ES-I3 (cell line): ENCODE data around the gene MUC6.

Experiments used
- H3K36me3 ChIP-seq: 2 replicates; pipeline ENCODE4 v1.6.1; 2013; ENCODE audit warnings: mild to moderate bottlenecking, low read length, control low read depth, moderate library complexity; ENCODE audit not compliant: insufficient read depth
- H3K4me1 ChIP-seq: 2 replicates; pipeline ENCODE4 v1.6.1; 2013; ENCODE audit warnings: mild to moderate bottlenecking, control low read depth, low read length; ENCODE audit not compliant: insufficient read depth
- H3K9ac ChIP-seq: 2 replicates; pipeline ENCODE4 v1.6.1; 2013; ENCODE audit warnings: low read depth, mild to moderate bottlenecking, low read length, moderate library complexity
- H3K9me3 ChIP-seq: 2 replicates; pipeline ENCODE4 v1.6.1; 2013; ENCODE audit warnings: mild to moderate bottlenecking, low read length, moderate library complexity; ENCODE audit not compliant: control insufficient read depth, insufficient read depth

MUC6 gene

DNA sequence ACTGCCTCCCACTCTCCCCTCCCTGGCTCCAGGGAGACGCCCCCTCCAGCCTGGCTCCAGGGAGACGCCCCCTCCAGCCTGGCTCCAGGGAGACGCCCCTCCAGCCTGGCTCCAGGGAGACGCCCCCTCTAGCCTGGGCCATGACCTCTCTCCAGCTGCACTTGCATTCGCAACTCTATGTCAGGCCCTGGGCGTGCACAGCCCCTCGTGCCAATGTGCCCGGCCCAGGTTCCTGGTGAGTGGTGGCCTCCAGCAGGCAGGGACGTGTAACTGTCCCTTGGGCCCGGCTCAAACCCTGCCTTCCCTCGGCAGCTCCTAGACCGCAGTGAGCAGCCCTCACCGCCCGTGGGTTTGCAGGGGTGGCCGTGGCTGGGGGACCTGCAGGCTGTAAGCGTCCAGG lies 6.9 kb downstream of the MUC6 start:
- Histone ChIP-seq H3K9me3 (no peaks in the 10 kb centered on the region), H3K4me1 (no peaks in the 10 kb centered on the region), H3K9ac (no peak overlapping the region), H3K36me3 (no peaks in the 10 kb centered on the region)

DNA sequence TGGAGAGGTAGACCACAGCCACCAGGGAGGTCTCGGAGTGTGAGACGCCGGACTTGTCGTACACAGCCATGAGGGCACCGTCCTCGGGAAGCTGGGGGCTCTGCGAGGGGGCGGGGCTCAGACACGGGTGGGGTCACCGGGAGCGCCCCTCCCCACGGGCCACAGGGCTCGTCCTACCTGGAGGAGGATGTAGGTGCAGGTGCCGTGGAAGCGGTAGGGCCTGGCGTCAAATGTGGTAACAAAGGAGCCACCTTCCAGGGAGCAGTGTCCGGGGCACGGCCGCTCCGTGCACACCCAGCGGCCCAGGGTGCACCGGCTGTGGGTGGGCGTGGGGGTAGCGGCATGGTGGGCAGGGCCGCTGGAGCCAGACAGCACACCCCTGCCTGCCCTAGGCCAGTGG lies 7.5 kb downstream of the MUC6 start:
- H3K4me1 ChIP-seq: no peaks in the 10 kb centered on the region
- no peaks in the 10 kb centered on the region for H3K36me3 ChIP-seq
- no peaks in the 10 kb centered on the region for H3K9me3 ChIP-seq
- no peak overlapping the region for H3K9ac ChIP-seq

DNA sequence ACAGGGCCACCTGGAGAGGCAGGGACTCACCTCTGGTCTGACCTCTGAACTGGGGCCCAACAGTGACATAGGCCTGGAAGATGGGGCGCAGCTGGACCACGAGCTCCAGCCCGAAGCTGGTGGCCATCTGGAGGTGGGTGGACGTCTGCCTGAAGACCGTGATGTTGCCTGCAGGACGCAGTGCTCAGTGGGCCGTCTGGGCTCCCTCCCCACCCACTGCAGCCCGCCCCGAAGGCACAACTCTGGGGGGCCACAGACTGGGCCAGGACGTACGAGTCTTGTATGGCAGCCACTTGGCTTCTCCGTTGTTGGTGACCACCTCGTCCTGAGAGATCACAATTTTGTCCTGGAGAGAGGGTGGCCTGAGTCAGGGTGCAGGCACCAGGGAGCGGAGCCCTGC lies 7.9 kb downstream of the MUC6 start:
- no peaks in the 10 kb centered on the region for H3K36me3 ChIP-seq
- H3K9me3 ChIP-seq: no peaks in the 10 kb centered on the region
- no peaks in the 10 kb centered on the region for H3K4me1 ChIP-seq
- no peak overlapping the region for H3K9ac ChIP-seq

DNA sequence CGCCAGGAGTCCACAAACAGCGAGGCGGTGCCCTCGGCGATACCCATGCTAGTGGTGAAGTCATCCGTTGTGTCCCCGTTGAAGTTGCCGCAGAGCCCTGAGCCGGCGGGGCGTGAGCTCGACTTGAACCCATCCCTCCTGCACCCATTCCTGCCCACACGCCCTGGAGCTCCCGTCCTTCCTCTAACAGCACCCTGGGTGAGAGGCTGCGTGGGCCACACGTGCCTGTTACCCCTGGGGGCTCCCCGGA lies 8.3 kb downstream of the MUC6 start:
- Histone ChIP-seq H3K9me3 (no peaks in the 10 kb centered on the region), H3K4me1 (no peaks in the 10 kb centered on the region), H3K9ac (no peak overlapping the region), H3K36me3 (no peaks in the 10 kb centered on the region; the same call in 1 of the 2 replicates)

DNA sequence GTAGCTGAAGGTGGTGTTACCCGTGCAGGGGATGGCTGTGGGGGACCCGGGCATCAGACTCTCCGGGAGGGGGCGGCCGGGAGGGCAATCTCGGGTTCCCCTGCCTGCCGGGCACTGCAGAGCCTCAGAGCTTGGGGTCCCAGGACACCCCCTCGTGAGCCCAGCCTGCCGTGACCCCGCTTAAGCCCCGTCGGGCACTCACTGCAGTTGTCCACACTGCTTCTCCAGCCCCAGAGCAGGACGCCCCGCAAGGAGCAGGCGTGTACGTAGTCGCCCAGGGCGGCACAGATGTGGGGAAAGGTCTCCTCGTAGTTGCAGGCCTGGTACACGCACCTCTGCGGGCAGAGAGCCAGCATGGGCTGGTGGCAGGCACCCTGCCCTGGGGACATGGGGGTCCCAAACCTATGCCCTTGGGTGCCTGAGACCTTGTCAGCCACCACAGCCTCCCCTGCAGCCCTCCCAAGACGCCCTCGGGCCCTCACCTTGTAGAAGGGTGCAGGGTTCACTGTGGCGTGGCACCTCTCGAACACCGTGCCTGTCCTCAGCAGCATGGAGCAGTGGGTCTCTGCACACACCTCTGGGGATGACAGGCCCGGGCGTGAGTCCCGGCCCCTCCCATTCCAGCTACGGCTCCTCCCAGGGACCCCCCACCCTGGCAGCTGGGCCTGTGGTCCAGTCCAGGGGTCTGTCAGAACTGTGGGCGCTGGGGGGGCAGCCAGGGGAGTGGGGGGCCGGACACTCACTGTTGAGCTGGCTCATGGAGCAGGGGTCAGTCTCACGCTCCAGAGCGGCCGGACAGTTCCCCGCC lies 8.8 kb downstream of the MUC6 start:
- Histone ChIP-seq H3K4me1 (no peaks in the 10 kb centered on the region), H3K9me3 (no peaks in the 10 kb centered on the region), H3K36me3 (no peaks in the 10 kb centered on the region; the same call in 1 of the 2 replicates), H3K9ac (no peak overlapping the region)

DNA sequence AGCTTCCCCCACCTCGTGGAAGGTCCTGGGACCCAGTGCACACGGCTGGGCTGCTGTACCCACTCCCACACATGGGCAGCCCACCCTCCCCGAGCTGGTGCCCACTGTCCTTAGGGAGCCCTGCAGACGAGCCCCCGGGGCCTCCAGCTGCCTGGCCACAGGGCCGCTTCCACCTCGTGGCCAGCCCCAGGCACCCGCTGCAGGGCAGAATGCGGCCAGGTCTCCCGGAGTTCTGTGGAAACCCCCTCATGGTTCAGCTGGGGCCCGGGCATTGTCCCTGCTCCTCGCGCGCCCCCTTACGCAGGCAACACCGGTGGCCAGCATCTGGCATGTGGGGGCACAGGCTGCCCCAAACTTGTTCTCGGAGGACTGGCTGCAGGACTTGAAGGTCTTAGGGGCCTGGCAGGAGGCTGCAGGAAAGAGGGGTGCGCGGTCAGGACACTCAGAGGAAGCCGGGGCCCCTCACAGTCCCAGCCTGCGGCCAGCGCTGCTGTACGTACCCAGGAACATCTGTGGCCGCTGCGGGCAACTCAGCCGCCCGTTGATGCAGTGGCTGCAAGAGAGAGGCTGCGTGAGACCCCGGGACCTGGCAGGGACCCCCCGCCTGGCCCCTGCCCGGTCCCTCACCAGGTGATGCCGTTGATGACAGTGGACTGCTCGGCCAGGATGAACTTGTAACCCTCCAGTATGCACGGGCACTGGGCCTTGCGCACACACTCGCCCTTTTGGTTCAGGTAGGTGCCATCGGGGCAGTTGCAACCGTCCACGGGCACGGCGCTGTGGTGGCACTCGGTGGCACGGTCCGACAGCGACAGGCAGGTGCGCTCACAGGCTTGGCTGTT lies 9.7 kb downstream of the MUC6 start:
- Histone ChIP-seq H3K36me3 (no peaks in the 10 kb centered on the region; the same call in 1 of the 2 replicates), H3K9me3 (no peaks in the 10 kb centered on the region), H3K4me1 (no peaks in the 10 kb centered on the region), H3K9ac (no peak overlapping the region)

DNA sequence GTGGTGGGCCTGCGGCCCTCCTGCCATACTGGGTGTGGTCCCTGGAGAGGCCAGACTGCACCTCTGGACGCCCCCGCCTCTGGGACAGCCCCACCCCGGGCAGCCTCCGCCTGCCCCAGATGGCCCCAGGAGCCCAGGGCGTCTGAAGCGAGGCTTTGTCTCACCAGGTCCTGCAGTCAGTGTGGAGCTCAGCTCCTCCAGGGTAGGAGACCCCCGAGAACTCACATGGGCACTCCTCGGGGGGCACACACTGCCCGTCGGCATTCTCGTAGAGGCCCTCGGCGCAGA lies 10.4 kb downstream of the MUC6 start:
- Histone ChIP-seq H3K9me3 (no peaks in the 10 kb centered on the region), H3K9ac (no peak overlapping the region), H3K4me1 (no peaks in the 10 kb centered on the region), H3K36me3 (no peaks in the 10 kb centered on the region; the same call in 1 of the 2 replicates)

DNA sequence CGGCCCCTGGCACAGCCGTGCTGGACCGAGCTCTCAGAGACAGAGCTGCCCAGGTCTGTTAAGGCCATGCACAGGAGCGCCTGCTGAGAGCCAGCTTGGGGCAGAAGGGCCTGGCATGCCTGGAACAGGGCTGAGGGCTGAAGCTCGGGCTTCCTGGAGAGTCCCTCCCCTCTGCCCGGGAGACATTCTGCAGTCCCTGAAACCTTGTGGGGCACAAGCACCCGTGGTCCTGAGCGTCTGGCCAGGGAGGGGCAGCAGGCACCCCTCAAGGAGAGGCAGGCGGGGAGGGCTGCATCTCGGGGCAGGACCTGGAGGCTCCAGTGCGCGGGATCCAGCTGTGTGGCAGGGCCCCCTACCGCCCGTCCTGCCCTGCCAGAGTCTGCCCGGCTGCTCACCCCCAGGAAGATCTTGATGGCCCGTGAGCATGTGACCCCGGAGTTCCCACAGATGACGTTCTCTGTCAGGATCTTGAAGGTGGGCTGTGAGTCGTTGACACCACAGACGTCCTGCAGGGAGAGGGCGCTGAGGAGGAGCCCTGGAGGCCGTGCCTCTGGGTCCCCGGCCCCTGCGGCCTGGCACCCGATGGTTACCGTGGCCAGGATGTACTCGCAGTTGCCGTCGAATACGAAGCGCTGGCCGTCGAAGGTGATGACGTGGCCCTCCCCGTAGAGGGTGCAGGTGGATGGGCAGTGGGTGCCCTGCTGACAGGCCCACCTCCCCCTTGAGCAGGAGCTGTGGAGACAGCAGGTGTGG lies 10.9 kb downstream of the MUC6 start:
- no peak overlapping the region for H3K9ac ChIP-seq
- H3K4me1 ChIP-seq: no peaks in the 10 kb centered on the region
- H3K9me3 ChIP-seq: no peaks in the 10 kb centered on the region
- no peaks in the 10 kb centered on the region; the same call in 1 of the 2 replicates for H3K36me3 ChIP-seq

DNA sequence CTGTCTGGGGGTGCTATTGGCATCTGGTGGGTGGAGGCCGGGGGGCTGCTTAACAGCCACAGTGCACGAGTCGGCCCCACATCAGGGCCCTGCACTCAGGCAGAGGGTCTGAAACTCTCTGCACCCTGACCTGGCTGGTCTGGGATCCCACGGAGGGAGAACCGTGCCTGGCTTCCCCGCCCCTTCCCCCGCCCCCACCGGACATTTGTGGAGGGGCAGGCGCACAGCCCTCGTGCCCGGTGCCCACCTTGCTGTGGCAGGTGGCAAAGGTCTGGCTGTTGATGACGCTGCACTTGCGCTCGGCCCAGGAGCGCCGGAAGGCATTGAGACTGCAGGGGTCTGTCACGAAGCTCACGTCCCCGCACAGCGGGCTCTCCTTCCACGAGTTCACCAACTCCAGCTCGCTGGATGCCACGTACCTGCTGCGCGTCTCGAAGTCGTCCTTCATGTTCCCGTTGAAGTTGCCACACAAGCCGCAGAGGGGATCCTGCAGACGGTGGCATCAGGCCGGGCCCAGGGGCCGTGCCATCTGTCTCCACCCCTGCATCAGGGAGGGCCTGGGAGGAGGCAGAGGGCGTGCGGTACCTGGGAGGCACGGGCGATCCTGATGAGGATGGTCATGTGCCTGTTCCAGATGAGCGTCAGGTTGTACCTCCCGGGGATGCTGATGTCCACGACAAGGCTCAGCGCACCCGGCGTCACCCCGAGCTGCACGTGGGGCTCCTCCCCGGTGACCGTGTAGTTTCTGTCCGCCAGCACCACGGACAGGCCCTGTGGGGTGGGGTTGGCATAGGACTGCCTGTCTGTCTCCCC lies 11.7 kb downstream of the MUC6 start:
- Histone ChIP-seq H3K36me3 (no peaks in the 10 kb centered on the region; the same call in 1 of the 2 replicates), H3K4me1 (no peaks in the 10 kb centered on the region), H3K9ac (no peak overlapping the region), H3K9me3 (no peaks in the 10 kb centered on the region)

DNA sequence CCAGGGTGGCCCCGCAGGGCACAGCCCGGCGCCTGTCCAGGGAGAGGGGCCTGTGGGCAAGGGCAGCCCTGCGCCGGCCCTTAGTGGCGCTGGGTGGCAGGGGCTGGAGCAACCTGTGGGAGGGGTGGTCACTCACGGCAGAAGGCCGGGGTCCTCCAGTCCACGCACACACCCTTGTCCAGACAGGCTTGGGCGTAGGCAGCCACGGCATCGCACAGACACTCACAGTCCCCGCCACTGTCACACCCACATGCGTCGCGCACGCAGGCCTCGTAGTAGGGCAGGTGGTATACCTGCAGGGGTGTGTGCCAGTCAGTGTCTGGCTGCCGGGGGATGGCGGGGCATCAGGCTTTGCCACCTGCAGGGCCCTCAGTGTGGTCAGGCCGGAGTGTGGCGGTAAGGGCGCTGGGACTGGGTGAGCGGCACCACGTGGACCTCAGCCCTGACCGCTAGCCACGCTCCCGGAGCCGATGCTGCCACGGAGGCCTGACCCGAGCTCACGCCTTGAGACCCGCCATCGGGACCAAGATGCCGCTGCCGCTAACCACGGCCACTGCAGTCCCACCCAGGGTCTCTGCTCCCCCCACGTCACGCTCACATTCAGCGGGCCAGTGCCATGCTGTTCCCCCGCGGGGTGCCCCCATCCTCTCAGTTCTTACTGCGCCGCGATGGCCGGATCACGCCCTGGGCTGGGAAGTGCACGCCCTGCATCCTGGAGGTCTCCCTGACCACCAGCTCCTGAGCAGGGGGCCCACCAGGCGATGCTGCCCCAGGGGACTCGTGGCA lies 12.5 kb downstream of the MUC6 start:
- Histone ChIP-seq H3K9ac (no peak overlapping the region), H3K4me1 (no peaks in the 10 kb centered on the region), H3K36me3 (no peaks in the 10 kb centered on the region; the same call in 1 of the 2 replicates), H3K9me3 (no peaks in the 10 kb centered on the region)

DNA sequence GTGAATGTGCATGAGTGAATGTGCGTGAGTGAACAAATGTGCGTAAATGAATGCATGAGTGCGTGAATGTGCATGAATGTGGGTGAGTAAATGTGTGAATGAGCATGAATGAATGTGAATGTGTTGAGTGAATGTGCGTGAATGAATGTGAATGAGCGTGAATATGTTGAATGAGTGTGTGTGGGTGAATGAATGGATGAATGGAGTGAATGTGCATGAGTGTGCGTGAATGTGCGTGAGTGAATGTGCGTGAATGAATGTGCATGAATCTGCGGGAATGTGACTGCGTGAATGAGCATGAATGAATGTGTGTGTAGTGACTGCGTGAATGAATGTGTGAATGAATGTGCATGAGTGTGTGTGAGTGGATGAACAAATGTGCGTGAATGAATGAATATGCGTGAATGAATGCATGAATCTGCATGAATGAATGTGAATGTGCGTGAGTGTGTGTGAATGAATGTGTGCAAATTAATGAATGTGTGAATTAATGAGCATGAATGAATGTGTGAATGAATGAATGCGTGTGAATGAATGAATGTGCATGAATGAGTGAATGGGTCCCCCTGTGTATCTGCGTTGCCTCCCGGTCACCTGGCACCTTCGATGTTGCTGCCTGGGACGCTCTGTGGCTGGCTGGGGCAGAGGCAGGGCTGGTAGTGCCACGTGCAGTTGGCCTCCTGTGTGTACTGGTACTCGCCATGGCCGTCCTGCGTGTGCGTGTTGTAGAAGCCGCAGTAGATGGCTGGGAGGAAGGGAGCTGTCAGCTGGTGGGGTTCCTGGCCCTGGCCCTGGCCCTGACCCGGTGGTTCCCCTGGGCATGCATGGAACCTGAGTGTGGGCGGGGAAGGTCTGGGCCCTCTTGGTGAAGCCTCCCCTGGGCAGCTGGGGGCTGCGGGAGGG lies 13.4 kb downstream of the MUC6 start:
- Histone ChIP-seq H3K9me3 (no peaks in the 10 kb centered on the region), H3K36me3 (no peaks in the 10 kb centered on the region; the same call in 1 of the 2 replicates), H3K4me1 (no peaks in the 10 kb centered on the region), H3K9ac (no peak overlapping the region)

DNA sequence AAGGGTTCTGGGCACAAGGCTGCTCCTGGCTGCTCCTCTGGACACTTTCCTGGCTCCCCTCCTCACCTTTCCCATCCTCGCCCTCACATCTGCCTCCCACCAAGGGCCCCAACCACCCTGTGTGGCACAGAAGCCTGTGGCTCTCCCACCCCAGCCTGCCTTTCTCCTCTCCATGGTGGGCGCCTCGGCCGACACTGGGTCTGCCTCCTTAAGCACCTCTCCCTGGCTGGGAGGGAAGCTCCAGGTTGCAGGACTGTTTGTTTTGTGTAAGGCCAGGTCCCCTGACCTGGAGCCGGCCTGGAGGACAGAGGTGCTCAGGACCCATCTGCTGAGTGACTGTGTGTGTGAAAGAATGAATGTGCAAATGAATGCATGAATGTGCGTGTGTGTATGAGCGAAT lies 14.1 kb downstream of the MUC6 start:
- Histone ChIP-seq H3K9me3 (no peaks in the 10 kb centered on the region), H3K4me1 (no peaks in the 10 kb centered on the region), H3K9ac (no peak overlapping the region), H3K36me3 (no peaks in the 10 kb centered on the region; the same call in 1 of the 2 replicates)
